Measurements from ENCODE around the gene CAPRIN2.
A peak's percentile ranks its signal among the peaks of the same experiment; 100 is the strongest.

CAPRIN2 gene

DNA sequence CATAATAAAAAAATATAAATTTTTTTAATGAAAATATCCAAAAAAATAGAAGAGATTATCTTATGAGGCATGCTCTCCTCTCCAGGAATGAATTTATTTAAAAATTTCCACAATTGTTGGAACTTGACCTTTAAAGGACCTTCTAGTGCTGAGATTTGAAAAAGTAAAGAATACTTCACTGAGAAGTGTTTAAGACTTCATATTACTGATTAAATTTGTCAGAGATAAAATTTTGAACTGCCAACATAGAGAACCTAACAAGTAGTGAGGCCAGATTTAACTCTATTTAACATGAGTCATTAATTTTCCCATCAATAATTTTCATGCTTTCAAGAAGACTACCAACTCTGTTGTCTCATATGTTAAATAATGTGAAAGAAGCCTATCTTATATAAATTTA lies 14.5 kb downstream of the CAPRIN2 start:
- Histone ChIP-seq H3K27ac (ENCODE audit: low read depth, low read length) (no peak overlapping the region), H3K36me3 (ENCODE audit: control insufficient read depth, insufficient read depth, low read length) (peaks cover 67% of the 10 kb centered on the region)

DNA sequence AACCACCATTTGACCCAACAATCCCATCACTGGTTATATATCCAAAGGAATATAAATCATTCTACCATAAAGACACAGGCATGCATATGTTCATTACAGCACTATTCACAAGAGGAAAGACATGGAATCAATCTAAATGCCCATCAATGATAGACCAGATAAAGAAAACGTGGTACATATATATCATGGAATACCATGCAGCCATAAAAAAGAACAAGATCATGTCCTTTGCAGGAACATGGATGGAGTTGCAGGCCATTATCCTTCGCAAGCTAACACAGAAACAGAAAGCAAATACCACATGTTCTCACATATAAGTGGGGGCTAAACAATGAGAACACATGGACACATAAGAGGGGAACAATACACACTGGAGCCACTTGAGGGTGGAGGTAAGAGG lies 15.7 kb downstream of the CAPRIN2 start:
- Histone ChIP-seq H3K27me3 (ENCODE audit: control insufficient read depth, insufficient read depth, low read length) (no peaks in the 10 kb centered on the region), H3K36me3 (ENCODE audit: control insufficient read depth, insufficient read depth, low read length) (peaks cover 73% of the 10 kb centered on the region), H3K9me3 (ENCODE audit: control insufficient read depth, insufficient read depth, low read length) (no peaks in the 10 kb centered on the region), H3K4me3 (ENCODE audit: low read depth, low read length) (no peak overlapping the region), H3K4me1 (ENCODE audit: control insufficient read depth, insufficient read depth, low read length) (peaks cover 10% of the 10 kb centered on the region), H3K27ac (ENCODE audit: low read depth, low read length) (no peak overlapping the region), H3K9ac (ENCODE audit: low read depth, low read length) (no peak overlapping the region)

More for the DNA sequence above, 14.5 kb downstream of the CAPRIN2 start:
- Histone ChIP-seq H3K27me3 (ENCODE audit: control insufficient read depth, insufficient read depth, low read length) (no peaks in the 10 kb centered on the region), H3K4me3 (ENCODE audit: low read depth, low read length) (no peak overlapping the region), H3K4me1 (ENCODE audit: control insufficient read depth, insufficient read depth, low read length) (peaks cover 20% of the 10 kb centered on the region), H3K9me3 (ENCODE audit: control insufficient read depth, insufficient read depth, low read length) (no peaks in the 10 kb centered on the region), H3K9ac (ENCODE audit: low read depth, low read length) (no peak overlapping the region)

DNA sequence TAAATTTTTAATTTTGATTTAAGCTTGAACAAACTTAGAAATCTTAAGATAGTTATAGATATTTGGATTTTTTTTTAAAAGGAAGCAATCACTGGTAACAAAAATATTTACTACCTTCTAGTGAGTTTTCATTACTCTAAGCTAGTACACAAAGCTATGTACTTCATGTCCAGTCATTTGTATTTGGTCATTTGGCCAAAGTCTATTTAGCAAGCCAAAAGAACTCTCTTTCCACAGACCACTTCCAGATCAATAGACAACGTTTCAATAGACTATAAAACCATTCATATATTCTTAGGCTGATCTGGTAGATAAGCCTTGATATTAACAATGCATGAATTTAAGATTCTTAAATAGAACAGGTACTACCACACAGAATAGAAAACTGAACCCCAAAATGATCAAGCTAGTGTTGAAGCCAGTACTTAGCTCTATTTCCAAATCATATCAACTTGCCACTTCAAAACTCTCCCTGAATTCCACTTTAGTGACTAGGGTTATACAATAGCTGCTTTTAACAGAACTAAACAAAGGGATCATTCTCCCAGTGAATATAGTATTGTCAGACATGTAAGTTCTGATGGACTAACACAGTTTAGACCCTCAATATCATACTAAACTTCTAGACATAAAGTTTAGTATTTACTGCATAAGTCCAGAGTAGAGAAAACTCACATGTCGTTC lies 21.7 kb downstream of the CAPRIN2 start:
- Histone ChIP-seq H3K27me3 (ENCODE audit: control insufficient read depth, insufficient read depth, low read length) (no peaks in the 10 kb centered on the region), H3K36me3 (ENCODE audit: control insufficient read depth, insufficient read depth, low read length) (peaks cover 83% of the 10 kb centered on the region)

DNA sequence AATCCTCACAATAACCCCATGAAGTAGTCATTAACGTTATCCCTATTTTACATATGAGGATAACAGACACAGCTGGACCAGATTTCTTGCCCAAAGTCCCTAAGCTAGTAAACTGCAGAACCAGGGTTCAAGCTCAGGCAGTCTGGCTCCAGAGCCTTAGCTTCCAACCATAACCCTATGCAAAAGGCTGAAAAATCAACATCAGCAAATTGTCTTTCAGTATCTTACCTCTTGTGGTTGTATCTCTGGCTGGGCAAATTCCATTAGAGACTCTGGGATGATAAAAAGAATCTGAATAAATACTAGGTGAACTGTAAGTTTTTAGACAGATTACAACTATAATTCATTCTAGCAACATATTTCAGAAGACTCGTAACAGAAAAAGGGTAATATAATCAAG lies 24.7 kb downstream of the CAPRIN2 start:
- H3K4me3 ChIP-seq (ENCODE audit: low read depth, low read length) = no peak overlapping the region
- H3K36me3 ChIP-seq (ENCODE audit: control insufficient read depth, insufficient read depth, low read length) = peaks cover 79% of the 10 kb centered on the region
- no peaks in the 10 kb centered on the region for H3K27me3 ChIP-seq (ENCODE audit: control insufficient read depth, insufficient read depth, low read length)
- no peaks in the 10 kb centered on the region for H3K9me3 ChIP-seq (ENCODE audit: control insufficient read depth, insufficient read depth, low read length)
- H3K4me1 ChIP-seq (ENCODE audit: control insufficient read depth, insufficient read depth, low read length) = no peaks in the 10 kb centered on the region
- no peak overlapping the region for H3K9ac ChIP-seq (ENCODE audit: low read depth, low read length)
- no peak overlapping the region for H3K27ac ChIP-seq (ENCODE audit: low read depth, low read length)

More for the DNA sequence above, 21.7 kb downstream of the CAPRIN2 start:
- Histone ChIP-seq H3K4me1 (ENCODE audit: control insufficient read depth, insufficient read depth, low read length) (no peaks in the 10 kb centered on the region), H3K9me3 (ENCODE audit: control insufficient read depth, insufficient read depth, low read length) (no peaks in the 10 kb centered on the region), H3K9ac (ENCODE audit: low read depth, low read length) (no peak overlapping the region), H3K4me3 (ENCODE audit: low read depth, low read length) (no peak overlapping the region), H3K27ac (ENCODE audit: low read depth, low read length) (no peak overlapping the region)

DNA sequence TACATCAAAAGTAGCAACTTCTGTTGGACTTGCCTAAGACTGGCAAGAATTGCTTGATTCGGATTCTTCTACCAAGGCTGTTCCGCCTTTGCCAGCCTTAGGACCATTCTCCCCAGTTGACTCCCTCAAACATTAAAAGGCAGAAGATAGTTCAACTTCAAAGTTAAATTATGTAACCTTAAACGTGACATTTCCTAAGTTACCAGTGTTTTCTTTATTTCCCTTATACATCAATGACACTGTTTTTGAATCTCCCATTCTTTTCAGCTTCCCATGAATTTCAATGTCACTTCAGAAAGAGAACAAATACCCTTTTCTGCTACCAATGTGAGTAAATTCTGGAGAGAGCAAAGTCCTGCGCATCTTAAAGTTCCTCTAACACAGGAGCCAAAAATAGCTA lies 25.2 kb downstream of the CAPRIN2 start:
- Histone ChIP-seq H3K9me3 (ENCODE audit: control insufficient read depth, insufficient read depth, low read length) (no peaks in the 10 kb centered on the region), H3K27ac (ENCODE audit: low read depth, low read length) (no peak overlapping the region), H3K9ac (ENCODE audit: low read depth, low read length) (no peak overlapping the region), H3K27me3 (ENCODE audit: control insufficient read depth, insufficient read depth, low read length) (no peaks in the 10 kb centered on the region), H3K36me3 (ENCODE audit: control insufficient read depth, insufficient read depth, low read length) (peaks cover 79% of the 10 kb centered on the region), H3K4me1 (ENCODE audit: control insufficient read depth, insufficient read depth, low read length) (no peaks in the 10 kb centered on the region), H3K4me3 (ENCODE audit: low read depth, low read length) (no peak overlapping the region)

DNA sequence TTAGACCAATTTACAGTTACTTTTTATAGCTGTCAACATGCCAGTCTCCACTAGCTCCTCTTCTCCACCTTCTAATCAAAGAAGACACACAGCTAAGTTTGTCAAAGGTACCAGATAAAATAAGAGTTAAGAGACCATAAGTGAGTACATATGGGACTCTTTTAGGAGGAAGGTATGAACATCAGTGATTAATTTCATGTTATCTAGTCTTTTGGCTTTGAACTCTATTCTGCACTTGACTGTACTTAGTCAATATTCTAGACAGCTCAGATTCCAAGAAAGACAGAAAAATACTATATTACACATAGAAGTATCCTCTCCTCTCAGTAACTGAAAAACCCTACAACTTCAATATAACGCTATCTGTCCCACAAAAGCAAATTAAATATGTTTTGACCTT lies 28.1 kb downstream of the CAPRIN2 start:
- Histone ChIP-seq H3K4me1 (ENCODE audit: control insufficient read depth, insufficient read depth, low read length) (no peaks in the 10 kb centered on the region), H3K36me3 (ENCODE audit: control insufficient read depth, insufficient read depth, low read length) (peaks cover 89% of the 10 kb centered on the region), H3K27me3 (ENCODE audit: control insufficient read depth, insufficient read depth, low read length) (no peaks in the 10 kb centered on the region), H3K9me3 (ENCODE audit: control insufficient read depth, insufficient read depth, low read length) (no peaks in the 10 kb centered on the region), H3K9ac (ENCODE audit: low read depth, low read length) (no peak overlapping the region), H3K27ac (ENCODE audit: low read depth, low read length) (no peak overlapping the region), H3K4me3 (ENCODE audit: low read depth, low read length) (no peak overlapping the region)

DNA sequence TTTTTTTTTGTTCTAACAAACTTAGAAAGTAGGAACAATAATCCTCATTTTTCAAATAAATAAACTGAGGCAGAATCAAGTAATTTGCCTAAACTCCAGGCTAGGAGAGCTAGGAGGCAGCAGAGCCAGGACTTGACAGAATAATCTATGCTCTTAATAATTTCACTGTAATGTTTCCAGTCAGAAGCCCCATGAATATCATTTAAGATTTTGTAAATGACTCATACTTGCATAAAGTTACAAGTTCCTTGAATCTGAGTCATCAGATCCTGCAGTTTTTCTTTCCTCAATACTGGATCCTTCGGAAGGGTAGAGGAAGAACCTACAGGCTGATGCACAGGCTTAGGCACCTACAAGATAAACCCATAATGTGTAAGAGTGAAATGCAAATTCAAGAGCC lies 29.0 kb downstream of the CAPRIN2 start:
- H3K9ac ChIP-seq (ENCODE audit: low read depth, low read length) = no peak overlapping the region
- no peak overlapping the region for H3K4me3 ChIP-seq (ENCODE audit: low read depth, low read length)
- no peaks in the 10 kb centered on the region for H3K4me1 ChIP-seq (ENCODE audit: control insufficient read depth, insufficient read depth, low read length)
- no peaks in the 10 kb centered on the region for H3K9me3 ChIP-seq (ENCODE audit: control insufficient read depth, insufficient read depth, low read length)
- peaks cover 89% of the 10 kb centered on the region for H3K36me3 ChIP-seq (ENCODE audit: control insufficient read depth, insufficient read depth, low read length)
- no peaks in the 10 kb centered on the region for H3K27me3 ChIP-seq (ENCODE audit: control insufficient read depth, insufficient read depth, low read length)
- H3K27ac ChIP-seq (ENCODE audit: low read depth, low read length) = peak overlapping the region; percentile 23

DNA sequence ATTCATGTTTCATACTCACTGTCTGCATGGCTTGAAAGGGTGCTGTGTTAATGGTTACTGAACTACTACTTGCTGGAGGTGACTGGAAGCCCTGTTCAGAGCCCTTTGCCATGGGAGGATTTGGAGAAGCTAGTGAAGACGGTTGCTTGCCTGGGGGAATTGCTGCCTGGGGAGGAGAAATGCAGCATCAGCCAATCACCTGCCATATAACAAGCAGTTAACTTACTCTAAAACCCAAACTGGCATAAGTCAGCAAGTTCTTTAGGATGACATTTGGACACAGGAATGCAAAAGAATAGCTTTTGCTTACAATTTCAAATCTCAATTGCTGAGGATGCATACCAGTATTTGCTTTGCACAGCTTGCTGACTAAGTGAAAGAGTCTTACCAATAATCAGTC lies 35.7 kb downstream of the CAPRIN2 start:
- H3K27me3 ChIP-seq (ENCODE audit: control insufficient read depth, insufficient read depth, low read length) = no peaks in the 10 kb centered on the region
- no peak overlapping the region for H3K4me3 ChIP-seq (ENCODE audit: low read depth, low read length)
- no peak overlapping the region for H3K9ac ChIP-seq (ENCODE audit: low read depth, low read length)
- no peak overlapping the region for H3K27ac ChIP-seq (ENCODE audit: low read depth, low read length)
- peaks cover 99% of the 10 kb centered on the region for H3K36me3 ChIP-seq (ENCODE audit: control insufficient read depth, insufficient read depth, low read length)
- no peaks in the 10 kb centered on the region for H3K9me3 ChIP-seq (ENCODE audit: control insufficient read depth, insufficient read depth, low read length)
- H3K4me1 ChIP-seq (ENCODE audit: control insufficient read depth, insufficient read depth, low read length) = no peaks in the 10 kb centered on the region

DNA sequence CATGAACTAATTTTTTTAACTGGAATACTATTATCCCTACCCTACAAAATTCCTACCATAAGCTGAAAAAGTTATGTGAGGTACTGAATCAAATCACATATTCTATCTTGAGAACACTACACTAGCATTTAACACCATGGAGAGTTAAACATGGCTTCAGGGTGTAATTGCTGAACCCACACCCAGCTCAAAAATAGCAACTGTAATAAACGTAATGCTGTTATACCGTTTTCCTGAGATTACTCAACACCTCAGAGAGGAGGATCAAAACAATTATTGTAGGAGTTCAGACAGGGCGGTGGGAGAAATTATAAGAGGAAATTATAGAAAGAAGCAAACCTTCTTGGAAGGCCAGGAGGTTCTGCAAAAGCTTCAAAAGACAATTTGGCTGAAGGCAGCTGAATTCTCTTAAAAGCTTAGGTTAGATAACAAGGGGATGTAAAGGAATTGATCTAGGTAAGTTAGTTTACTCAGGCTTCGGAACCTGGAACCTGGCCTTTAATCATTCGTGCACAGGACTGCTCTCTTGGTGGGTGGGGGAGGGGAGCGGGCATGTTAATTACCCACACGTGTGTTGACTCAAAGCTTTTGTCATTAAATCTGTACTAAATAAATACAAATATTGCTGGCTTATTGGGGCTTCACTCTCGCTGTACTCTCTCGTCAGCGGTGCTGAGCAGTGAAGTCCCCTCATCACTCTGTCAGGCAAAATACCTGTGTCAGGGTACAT lies 47.0 kb downstream of the CAPRIN2 start:
- no peak overlapping the region for H3K4me3 ChIP-seq (ENCODE audit: low read depth, low read length)
- no peak overlapping the region for H3K27ac ChIP-seq (ENCODE audit: low read depth, low read length)
- H3K36me3 ChIP-seq (ENCODE audit: control insufficient read depth, insufficient read depth, low read length) = peaks cover 40% of the 10 kb centered on the region
- no peaks in the 10 kb centered on the region for H3K27me3 ChIP-seq (ENCODE audit: control insufficient read depth, insufficient read depth, low read length)
- H3K9ac ChIP-seq (ENCODE audit: low read depth, low read length) = no peak overlapping the region
- H3K4me1 ChIP-seq (ENCODE audit: control insufficient read depth, insufficient read depth, low read length) = 0 out of 2 replicates have a peak, but pooled peaks cover 5% of the 10 kb centered on the region
- H3K9me3 ChIP-seq (ENCODE audit: control insufficient read depth, insufficient read depth, low read length) = no peaks in the 10 kb centered on the region

DNA sequence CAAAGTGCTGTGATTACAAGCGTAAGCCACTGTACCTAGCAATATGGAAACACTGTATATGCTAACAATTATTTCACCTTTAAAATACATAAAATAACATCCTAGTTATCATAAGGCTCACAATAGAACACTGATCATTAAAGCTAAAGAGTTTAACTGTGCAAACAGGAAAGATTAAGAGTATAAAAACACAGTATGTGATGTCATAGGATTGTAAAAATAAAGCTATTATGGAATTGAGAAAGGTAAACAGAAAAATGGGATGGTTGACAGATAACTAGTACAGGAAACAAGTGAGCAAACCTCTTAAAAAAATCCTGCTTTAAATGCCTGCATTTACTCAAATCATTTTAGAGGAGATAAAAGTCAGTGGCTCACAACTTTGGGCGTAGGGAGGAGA lies 48.3 kb downstream of the CAPRIN2 start:
- H3K9me3 ChIP-seq (ENCODE audit: control insufficient read depth, insufficient read depth, low read length) = no peaks in the 10 kb centered on the region
- H3K27ac ChIP-seq (ENCODE audit: low read depth, low read length) = no peak overlapping the region
- 0 out of 2 replicates have a peak, but pooled peaks cover 5% of the 10 kb centered on the region for H3K4me1 ChIP-seq (ENCODE audit: control insufficient read depth, insufficient read depth, low read length)
- no peak overlapping the region for H3K4me3 ChIP-seq (ENCODE audit: low read depth, low read length)
- H3K36me3 ChIP-seq (ENCODE audit: control insufficient read depth, insufficient read depth, low read length) = peaks cover 28% of the 10 kb centered on the region
- H3K9ac ChIP-seq (ENCODE audit: low read depth, low read length) = no peak overlapping the region
- H3K27me3 ChIP-seq (ENCODE audit: control insufficient read depth, insufficient read depth, low read length) = no peaks in the 10 kb centered on the region

DNA sequence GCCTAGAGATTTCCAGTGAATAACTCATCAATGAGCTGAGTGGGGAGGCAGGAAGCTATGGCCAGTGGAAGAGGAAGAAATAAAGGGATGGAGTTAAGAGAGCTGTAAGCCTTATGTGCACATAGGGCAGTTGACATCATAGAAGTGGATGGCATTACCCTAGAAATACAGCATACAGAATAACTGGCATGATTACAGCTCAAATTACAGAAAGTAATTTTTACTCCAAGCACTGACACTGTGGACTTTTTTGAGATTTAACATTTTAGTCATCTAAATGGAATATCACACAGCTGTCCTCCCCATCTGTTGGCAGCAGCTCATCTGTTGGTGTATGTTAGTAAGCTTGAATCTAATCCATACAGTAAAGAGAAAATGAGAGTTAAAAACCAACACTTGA lies 53.7 kb downstream of the CAPRIN2 start:
- no peaks in the 10 kb centered on the region for H3K36me3 ChIP-seq (ENCODE audit: control insufficient read depth, insufficient read depth, low read length)
- no peak overlapping the region for H3K9ac ChIP-seq (ENCODE audit: low read depth, low read length)
- H3K27me3 ChIP-seq (ENCODE audit: control insufficient read depth, insufficient read depth, low read length) = no peaks in the 10 kb centered on the region
- H3K4me3 ChIP-seq (ENCODE audit: low read depth, low read length) = no peak overlapping the region
- H3K27ac ChIP-seq (ENCODE audit: low read depth, low read length) = no peak overlapping the region
- H3K4me1 ChIP-seq (ENCODE audit: control insufficient read depth, insufficient read depth, low read length) = peaks cover 12% of the 10 kb centered on the region
- H3K9me3 ChIP-seq (ENCODE audit: control insufficient read depth, insufficient read depth, low read length) = no peaks in the 10 kb centered on the region
